HS-27A (cell line): ENCODE results near the gene LHFPL2.

Source experiments
- DNase-seq: peaks from one replicate; pipeline ENCODE4 v3.0.0-alpha.2; 2012; ENCODE audit warnings: low read depth, missing footprints

The LHFPL2 gene

DNA sequence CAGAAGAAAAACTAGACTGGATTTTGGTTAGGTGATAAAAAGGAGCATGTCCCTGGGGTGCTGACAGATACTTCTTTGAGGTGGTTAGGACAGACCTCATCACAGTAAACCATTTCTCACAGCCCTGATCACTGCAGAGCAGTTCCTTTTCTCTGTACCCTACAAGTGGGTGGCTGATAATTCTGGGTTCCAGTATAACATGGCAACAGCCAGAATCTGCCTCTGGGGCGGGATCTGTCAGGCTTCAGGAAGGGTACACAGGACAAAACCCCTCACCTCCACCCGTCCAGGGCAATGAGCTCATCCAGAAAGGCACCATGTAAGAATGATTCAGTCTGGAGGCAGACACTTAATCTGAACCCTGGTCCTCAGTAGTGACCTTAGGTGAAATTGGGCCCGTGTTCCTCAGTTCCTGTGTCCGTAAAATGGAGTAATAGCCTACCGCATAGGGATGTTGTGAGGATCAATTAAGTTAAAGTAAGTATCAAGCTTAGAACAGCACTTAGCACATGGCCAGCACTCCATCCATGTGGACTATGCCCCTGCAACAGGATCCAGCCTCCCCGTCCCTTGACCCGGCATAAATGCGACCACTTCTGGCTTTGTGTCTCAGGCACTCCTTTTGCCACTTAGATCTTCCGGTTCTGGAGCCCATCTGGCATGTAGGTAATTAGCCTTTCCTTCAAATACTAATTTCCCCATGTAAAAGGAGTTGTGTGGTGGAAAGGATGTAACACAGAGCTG lies 129.2 kb downstream of the LHFPL2 start:
- no peak for DNase-seq

DNA sequence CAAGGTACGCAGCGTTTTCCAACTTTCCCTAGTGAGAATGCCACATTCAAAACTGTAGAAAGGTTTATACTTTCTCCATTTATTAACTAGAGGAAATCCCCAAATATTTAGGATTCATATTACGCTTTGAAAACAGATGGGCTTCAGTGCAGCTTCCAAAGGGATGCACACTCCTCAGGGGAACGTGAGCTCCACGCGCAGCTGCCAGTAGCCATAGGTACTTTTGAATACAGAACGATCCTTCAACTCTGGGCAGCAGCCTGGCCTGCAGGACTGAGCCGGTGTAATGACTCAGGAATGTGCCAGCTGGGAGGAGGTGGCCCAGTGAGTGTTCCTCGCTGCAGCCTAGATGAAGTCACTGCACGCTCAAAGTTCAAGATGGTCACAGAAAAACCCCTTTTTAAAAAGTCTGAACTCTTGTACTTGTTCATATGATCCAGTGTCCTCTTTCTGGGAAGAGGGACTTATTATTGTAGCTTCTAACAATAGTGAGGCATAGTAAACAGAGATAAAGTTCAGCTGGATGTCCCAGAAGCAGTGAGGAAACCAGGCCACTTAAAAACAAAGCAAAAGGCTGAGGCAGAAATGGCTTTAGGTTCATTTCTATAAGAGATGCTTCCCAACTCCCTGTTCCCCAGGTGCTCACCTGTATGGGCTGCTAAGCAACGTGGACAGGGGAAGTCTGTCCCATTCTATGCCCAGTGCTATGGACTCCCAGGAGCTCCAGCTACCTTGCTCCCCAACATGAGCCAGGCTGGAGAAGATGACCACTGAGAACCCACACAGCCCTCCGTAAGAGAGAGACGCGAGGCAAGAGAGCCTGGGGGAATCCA lies 130.0 kb downstream of the LHFPL2 start:
- DNase-seq: no peak

DNA sequence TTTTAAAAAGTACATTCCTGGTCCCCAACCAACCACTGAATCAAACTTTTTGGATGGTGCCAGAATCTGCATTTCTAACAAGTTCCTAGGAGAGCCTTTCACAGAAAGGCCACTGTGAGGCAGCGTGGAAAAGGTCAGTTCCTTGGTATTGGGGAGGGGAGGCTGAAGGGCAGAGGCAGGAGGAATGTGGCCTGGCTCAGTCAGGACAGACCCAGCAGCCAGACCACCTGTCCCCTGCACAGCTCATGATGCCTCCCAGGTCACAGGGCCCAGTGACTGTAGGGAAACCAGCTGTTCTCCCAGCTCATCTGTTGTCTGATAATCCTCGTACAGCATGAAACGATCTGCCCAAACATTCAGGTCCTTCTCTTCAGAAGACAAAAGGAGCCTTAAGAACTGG lies 132.9 kb downstream of the LHFPL2 start:
- no peak for DNase-seq

DNA sequence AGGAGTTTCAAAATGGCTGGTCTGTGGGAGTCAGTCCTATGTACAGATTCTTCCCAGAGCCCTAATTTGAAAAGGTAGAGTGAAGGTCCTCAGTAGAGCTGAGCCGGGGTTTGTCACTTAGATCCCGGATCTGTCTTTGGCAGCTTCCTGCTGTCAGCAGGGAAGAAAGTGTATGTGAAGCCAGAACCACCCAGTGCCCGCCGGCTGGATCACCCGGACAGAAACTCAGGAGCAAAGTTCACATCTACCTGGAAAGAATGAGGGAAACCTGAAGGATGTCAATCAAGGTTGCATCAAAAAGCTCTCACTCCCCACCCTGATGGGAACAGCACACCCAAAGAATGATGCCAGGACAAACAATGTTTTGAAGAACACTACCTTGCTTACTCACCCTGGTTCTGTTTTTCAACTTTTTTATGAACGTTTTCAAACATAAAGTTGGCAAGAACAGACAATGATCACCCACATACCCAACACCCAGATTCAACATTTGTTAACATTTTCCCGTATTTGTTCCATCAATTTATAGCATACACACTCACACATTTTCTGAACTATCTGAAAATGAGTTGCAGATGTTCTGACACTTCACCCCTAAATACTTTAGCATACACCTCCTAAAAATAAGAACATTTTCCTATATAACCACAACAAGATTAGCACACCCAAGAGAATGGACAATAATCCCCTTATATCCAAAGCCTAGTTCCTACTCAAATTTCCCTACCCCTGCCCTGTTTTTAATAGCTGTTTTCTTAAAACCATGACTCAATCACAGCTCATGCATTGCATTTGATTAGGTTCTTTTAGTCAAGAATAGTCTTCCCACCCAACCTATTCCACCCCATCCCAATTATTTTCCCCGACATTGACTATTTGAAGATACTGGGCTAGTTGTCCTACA lies 133.9 kb downstream of the LHFPL2 start:
- DNase-seq: no peak

DNA sequence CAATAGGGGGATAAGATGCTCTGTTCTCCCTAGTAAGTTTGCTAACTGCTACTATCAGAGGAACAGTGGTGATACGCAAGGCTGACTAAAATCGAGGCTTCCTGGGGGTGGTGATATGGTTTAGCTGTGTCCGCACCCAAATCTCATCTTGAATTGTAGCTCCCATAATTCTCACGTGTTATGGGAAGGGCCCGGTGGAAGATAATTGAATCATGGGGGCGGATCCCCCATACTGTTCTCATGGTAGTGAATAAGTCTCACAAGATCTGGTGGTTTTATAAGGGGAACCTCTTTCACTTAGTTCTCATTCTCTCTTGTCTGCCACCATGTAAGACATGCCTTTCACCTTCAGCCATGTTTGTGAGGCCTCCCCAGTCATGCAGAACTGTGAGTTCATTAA lies 135.1 kb downstream of the LHFPL2 start:
- no peak for DNase-seq

DNA sequence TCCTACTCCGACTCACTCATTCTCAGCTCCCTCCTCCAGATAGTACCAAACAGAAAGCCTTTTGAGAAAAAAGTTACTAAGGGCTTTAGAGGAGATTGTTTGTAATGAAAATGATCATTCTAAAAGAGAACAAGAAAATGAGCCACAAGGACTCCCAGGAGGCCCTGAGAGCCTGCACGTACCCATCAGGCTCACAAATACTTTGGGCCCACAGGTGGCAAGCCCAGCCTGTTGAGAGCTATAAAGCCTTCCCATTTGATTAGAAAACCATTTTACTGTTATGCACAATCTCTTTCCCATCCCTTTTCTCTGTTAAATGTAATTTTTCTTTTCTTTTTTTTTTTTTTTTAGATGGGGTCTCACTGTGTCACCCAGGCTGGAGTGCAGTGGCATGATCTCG lies 136.1 kb downstream of the LHFPL2 start:
- DNase-seq: no peak

DNA sequence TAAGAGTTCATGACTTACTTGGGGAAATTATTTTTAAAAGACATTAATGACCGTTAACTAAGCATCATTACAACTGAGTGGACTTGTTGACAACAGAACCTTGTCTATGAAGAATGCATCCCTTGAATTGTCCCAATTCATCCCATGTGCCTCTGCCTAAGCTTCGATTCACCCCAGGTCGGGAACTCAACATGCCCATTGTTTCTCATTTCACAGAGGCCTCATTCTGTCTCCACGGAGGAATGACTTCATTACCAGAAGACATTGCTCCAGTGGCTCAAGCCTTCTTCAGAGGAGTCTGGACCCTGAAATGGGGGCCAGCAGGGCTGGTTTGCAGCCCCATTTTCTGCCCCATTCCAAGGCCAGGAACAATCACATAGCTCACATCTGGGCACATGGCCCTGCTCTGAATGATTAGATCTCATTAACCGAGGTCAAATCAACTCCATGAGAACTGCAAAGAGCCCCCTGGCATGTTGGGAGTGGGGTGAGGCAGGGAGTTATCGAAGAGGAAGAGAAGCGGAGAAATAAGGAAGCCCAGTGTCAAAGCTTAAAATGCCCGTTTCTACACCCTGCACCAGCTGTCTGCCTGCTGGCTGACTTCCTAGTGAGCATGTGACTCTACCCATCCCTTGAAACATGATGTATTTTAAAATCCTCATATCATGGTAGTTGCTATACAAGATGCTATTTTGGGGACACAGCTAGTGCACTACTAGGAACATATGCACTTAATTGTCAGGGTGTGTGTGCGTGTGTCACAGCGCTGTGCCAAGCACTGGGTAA lies 137.3 kb downstream of the LHFPL2 start:
- DNase-seq: no peak

DNA sequence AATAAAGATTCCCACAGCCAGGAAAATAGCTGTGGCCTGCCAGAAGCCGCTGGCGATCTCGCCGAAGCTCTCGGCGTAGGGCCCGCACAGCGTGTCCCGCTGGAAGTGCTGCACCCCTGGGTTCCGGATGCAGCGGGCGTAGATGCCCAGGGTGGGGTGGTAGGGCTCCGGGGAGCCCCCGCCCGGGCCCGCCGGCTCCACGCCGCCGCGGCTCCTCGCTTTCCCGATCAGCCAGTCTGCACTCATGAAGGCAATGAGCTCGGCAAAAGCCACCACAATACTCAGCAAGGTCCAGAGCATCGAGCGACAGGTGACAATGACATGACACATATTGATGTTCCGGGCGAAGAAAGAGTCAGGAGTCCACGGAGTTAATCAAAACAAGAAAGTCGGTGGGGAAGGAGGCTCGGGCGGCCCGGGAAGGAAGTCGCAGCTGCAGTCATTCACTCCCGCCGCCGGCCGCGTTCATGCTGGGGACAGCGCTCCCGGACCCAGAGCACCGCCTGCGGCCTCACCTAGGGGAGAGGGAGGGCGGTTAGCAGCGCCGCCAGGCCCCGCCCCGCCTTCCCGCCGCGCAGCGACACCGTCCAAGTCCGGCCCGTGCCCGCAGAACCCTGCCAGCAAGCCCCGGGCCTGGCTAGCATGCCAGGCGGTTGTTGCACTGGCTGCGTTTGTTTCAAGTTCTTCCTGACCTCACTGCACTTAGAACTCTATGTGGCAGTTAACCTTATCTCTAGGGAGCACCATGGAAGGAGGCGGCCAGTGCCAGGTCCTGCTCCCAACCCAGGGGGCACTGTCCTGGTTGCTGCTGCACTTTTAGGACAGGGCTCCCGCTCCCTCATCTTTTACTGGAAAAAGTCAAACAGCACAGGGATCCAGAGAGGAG lies 138.4 kb downstream of the LHFPL2 start:
- DNase-seq: no peak

DNA sequence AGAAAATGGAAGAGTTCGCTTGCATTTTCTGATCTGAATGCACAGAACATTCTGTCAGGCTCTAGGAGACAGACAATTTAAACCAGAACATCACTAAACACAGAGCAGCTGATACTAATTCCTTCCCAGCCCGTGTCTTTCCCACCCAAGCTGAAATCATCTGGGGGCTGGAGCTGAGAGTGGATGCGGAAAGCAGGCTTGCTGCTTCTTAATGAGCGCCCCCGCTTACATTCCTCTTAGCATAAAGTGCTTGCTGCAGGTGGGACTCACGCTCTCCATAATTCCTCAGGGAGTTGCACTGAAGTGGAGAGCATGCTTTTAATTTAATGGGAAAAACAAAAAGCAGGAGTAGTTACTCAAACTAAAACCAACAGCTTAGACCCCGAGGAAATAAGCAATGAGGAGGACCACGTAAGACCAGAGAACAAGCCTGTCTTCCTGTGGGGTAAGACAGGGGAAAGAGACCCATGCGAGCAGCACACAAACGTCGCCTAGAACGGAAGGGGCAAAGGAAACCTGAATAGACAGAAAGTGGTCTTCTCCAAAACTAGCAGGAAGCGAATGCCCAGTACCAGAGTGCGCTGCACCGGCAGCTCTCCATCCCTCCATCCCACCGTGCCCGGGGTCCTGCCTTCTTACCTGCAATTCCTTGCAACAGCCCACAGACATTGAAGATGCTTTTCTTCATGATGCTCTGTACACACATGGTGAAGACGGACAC lies 139.3 kb downstream of the LHFPL2 start:
- DNase-seq: no peak

DNA sequence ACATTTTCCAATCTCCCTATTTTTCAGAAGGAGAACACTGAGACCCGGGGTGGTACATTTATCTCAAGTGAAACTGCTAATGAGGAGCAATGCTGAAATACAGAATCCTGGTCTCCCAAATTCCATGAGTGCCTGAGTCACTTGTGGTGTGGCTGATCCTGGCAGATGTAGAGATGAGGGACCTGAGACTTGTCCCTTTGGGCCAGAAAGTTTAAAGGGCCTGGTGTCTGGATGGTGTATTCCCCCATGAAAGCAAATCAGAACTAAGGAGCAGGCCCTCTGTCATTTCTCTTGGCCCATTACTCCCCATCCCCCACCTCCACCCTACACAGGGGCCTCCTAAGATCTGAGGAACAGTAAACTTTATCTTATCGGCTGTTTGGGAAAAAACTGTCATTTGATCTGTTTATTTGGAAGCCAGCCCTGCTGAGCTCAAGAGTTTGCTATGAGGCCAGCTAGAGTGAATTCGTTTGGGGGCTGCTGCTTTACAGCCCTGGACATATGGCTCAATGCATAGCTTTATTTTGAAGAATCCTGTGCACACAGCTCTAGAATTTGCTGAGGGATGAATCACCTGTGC lies 140.3 kb downstream of the LHFPL2 start:
- DNase-seq: no peak

DNA sequence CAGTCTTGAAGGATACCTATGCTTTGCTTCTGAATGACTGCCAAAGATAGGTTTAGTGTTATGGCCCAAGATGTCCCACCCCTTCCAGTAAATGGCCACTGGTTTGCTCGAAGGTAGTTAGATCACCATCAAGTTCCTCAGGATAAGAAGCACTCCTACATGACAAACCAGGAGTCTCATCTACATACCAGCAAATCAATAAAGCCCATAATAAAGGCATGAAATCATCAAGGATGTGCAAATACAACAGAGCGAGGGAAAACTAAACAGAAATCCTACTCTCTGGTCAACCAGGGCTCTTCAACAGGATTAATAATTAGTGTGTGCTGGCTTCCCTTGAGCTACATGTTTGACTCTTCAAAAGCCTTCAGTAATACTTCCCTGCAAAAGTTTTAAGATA lies 141.0 kb downstream of the LHFPL2 start:
- no peak for DNase-seq

DNA sequence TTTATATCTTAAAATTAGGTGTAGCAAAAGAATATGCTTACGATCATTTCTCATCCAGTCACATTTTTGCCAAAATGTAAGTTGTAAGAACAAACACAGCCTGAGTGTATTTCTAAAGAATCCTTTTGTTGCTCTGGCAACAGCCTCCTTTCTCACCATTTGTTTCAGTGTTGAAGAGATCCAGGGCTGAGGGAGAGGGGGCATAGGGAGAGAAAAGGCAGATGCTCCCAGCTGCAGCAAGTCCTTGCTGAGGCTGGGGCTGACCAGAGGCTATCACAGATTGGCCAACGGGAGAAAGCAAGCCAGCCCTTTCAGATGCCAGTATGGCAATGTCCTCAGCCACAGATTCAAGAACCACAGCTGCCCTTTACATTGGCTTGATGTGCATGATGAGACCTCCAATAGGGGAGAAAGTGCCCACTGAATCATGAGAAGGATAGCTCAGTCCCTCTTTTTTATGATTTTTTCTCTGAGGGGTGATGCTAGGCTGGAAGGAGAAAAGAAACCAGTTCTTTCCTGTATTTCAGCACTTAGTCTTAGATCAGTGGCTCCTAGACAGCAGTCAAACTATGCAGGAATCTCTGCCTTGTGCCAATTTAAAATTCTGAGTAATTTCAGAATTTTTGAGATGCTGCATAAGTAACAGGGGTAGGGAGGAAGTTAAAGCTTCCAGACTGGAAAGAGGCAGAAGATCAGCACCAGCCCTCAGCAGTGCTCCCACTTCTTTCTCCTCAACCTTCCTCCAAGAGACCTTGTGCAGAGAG lies 142.1 kb downstream of the LHFPL2 start:
- no peak for DNase-seq

DNA sequence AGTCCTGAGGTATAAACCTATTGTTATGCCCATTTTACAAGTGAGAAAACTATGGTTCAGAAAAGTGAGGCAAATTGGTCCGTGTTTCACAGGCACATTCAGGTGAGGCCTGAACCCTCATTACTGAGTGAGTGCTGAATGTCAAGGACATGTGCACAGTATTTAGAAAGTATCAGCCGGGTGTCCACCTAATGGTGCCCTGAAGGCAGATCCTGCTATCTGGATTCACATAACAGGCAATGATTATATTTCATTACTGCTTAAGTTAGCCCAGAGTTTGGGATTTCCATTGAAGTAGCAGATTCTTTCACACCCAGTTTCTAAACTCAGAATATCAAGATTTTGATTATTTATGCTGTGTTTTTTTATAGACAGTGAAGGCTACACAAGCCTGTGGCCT lies 142.7 kb downstream of the LHFPL2 start:
- no peak for DNase-seq

DNA sequence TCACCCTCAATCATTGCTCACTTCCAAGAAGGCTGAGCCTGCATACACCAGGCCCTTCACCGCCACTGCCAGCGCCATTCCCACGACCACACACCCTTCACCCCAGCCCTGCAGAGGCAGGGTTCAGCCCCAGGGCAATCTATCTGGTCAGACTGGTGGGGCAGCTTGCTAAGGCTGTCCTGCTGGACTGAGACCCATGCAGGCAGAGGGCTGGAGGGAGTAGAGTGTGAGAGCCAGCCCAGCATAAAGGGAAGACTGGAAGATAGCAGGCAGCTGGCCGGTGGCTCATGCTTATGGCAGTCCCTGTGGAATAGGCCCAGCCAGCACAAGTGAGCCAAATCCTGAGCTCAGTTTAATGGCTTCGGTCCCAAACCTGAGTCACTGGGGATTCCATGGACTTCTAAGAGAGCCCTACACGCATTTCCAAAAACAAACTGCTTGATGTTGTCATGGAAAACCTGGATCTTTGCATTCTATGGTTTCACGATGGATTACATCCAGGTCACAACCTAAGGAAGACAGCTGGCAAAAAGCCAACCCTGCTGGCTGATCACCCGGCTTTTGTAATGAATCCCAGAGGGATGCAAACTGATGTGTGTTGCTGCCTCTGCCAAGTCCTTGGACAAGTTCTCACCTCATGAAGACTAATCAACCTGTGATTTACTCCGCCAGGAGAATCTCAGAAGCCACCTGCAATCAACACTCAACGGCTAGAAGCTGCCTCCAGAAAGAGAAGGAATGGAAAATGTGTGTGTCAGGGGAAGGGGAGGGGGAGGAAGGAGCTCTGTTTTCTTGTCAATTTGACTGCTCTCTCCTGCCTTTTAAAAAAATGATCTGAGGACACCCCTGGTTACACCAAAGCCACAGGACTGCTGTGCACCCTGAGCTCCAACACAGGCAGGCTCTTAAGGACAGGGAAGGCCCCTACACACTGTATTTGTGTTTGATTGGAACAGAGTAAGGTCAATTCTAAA lies 143.6 kb downstream of the LHFPL2 start:
- DNase-seq: peak; percentile 86

DNA sequence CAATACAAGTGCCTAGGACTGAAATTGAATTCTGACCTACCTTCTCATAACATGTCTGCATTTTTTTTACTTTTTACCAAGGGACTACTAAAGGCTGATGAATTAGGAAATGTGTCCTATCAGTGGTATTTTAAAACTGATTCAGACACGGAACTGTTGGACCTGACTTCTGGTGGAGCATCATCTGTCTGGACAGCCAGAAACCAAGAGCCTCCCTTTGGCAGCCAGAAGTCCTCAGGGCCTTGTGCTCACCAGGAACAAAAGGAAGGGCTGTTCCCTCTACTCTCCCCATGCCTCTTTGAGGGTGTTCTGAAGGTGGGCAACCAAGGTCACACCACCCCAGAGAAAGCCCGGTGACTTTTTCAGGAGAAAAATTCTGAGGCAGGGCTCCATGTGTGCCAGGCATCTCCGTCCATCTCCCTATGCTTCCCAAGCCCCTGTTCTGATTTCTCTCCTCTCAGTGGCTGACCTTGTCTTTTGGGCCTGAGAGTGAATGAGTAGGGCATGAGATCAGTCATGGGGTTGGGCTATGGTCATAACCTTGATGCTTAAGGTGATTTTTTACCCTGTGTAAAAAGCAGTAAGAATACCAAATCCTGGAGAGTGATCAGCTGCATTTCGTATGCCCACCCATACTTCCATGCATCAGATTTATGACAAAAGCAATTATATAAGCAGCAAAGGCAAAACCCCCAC lies 144.5 kb downstream of the LHFPL2 start:
- DNase-seq: no peak

DNA sequence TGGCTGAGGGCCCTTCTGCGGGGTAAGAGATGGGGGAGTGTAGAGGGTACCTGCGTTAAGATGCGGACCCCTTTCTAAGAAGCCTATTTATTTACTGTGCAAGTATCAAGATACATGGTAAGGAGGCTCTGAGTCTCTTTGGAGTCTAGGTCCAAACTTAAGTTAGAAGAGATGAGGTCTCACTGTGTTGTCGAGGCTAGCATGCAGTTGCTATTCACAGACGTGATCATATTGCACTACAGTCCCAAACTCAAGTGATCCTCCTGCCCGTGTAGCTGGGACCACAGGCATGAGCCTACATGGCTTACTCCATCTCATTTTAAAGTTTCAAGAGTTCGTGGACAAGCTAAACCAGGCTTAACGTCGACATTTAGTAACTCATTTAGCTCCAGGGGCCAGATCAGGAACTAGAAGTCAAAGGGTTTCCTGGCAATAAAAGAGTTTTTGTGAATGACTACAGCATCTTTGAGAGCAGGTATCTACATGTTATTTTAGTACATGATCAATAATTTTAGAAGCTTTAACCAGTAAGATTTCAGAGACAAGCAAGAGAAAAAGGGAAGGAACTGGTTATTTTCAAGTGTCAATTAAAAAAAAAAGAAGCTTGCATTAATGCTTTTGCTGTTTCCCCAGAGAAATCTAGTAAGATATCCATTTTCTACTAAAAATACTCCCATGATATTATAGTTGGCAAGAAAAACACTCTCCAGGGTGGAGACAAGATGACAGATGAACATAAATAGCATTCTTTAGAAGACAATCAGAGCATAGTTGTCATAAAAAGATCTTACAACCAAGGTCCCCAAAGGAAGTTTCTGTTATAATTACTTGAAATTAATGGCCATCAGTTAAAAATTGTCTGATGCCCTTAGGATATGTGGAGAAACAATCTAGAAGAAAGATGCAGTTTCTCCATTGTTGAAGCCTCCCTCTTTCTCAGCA lies 146.9 kb downstream of the LHFPL2 start:
- no peak for DNase-seq
